ENCODE results near the gene IL22. TPM values are rescaled to one million over a fixed set of nuclear protein-coding genes. Genes with fewer than 3 reads are reported as not detected.

IL22 gene
- total RNA-seq, 1 experiment from 2014 or later = not detected

- no peaks in the 10 kb centered on the region for H3K9me3 Mint-ChIP-seq
- POLR2A ChIA-PET = no interaction called here
- no peaks in the 10 kb centered on the region for H3K27me3 Mint-ChIP-seq (ENCODE audit: low read depth)
- DNase-seq (ENCODE audit: low spot score) (no peak), ATAC-seq (no peak)
- CTCF ChIA-PET = no interaction called here
- H3K4me3 Mint-ChIP-seq = no peak overlapping the region
- H3K36me3 Mint-ChIP-seq = no peaks in the 10 kb centered on the region
- peaks cover 7% of the 10 kb centered on the region for H3K4me1 Mint-ChIP-seq
- no peak overlapping the region for H3K27ac Mint-ChIP-seq
- TF ChIP-seq, protein P1, sequence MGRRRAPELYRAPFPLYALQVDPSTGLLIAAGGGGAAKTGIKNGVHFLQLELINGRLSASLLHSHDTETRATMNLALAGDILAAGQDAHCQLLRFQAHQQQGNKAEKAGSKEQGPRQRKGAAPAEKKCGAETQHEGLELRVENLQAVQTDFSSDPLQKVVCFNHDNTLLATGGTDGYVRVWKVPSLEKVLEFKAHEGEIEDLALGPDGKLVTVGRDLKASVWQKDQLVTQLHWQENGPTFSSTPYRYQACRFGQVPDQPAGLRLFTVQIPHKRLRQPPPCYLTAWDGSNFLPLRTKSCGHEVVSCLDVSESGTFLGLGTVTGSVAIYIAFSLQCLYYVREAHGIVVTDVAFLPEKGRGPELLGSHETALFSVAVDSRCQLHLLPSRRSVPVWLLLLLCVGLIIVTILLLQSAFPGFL (CRISPR knock-in tag; IDR thresholded peaks at IDR 0.05; ENCODE audit: borderline replicate concordance) = no peak
- TF ChIP-seq SOX15 (CRISPR knock-in tag; IDR thresholded peaks at IDR 0.05) (no peak), MYBL2 (CRISPR knock-in tag; IDR thresholded peaks at IDR 0.05) (no peak), NFATC4 (CRISPR knock-in tag; IDR thresholded peaks at IDR 0.05) (no peak), CREB1 (CRISPR knock-in tag; IDR thresholded peaks at IDR 0.05) (no peak), ZNF396 (CRISPR knock-in tag; IDR thresholded peaks at IDR 0.05; ENCODE audit: borderline replicate concordance) (no peak), SP1 (CRISPR knock-in tag; conservative IDR thresholded peaks at IDR 0.05) (no peak)
- TF ChIP-seq, protein P2, sequence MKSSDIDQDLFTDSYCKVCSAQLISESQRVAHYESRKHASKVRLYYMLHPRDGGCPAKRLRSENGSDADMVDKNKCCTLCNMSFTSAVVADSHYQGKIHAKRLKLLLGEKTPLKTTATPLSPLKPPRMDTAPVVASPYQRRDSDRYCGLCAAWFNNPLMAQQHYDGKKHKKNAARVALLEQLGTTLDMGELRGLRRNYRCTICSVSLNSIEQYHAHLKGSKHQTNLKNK (CRISPR knock-in tag; IDR thresholded peaks at IDR 0.05) = no peak
- TF ChIP-seq, protein P3, sequence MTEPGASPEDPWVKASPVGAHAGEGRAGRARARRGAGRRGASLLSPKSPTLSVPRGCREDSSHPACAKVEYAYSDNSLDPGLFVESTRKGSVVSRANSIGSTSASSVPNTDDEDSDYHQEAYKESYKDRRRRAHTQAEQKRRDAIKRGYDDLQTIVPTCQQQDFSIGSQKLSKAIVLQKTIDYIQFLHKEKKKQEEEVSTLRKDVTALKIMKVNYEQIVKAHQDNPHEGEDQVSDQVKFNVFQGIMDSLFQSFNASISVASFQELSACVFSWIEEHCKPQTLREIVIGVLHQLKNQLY (CRISPR knock-in tag; IDR thresholded peaks at IDR 0.05) = no peak
Measured at GRCh38 chr12:68285541-68285940, 32.1 kb upstream of the IL22 start.

- CTCF ChIA-PET = interaction anchor here (0.6 kb wide), 1 partner anchor 165 kb away, joined by 3 read pairs; no protein-coding TSS in a partner anchor
- ATAC-seq (no peak), DNase-seq (ENCODE audit: low spot score) (no peak)
- POLR2A ChIA-PET = no interaction called here
- no peaks in the 10 kb centered on the region for H3K27me3 Mint-ChIP-seq (ENCODE audit: low read depth)
- no peak overlapping the region for H3K4me3 Mint-ChIP-seq
- H3K9me3 Mint-ChIP-seq = no peaks in the 10 kb centered on the region
- no peak overlapping the region for H3K27ac Mint-ChIP-seq
- TF ChIP-seq, protein P4, sequence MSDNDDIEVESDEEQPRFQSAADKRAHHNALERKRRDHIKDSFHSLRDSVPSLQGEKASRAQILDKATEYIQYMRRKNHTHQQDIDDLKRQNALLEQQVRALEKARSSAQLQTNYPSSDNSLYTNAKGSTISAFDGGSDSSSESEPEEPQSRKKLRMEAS (CRISPR knock-in tag; IDR thresholded peaks at IDR 0.05) = no peak
- TF ChIP-seq, protein P5, sequence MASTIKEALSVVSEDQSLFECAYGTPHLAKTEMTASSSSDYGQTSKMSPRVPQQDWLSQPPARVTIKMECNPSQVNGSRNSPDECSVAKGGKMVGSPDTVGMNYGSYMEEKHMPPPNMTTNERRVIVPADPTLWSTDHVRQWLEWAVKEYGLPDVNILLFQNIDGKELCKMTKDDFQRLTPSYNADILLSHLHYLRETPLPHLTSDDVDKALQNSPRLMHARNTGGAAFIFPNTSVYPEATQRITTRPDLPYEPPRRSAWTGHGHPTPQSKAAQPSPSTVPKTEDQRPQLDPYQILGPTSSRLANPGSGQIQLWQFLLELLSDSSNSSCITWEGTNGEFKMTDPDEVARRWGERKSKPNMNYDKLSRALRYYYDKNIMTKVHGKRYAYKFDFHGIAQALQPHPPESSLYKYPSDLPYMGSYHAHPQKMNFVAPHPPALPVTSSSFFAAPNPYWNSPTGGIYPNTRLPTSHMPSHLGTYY (CRISPR knock-in tag; IDR thresholded peaks at IDR 0.05) = no peak
- TF ChIP-seq SMAD3 (CRISPR knock-in tag; IDR thresholded peaks at IDR 0.05; ENCODE audit: borderline replicate concordance) (no peak), NR1H2 (CRISPR knock-in tag; IDR thresholded peaks at IDR 0.05) (no peak), JAZF1 (CRISPR knock-in tag; IDR thresholded peaks at IDR 0.05) (no peak), ZNF219 (CRISPR knock-in tag; IDR thresholded peaks at IDR 0.05; ENCODE audit: borderline replicate concordance) (no peak), NFYB (CRISPR knock-in tag; conservative IDR thresholded peaks at IDR 0.05; ENCODE audit: low read depth) (no peak), ZNF396 (CRISPR knock-in tag; IDR thresholded peaks at IDR 0.05; ENCODE audit: borderline replicate concordance) (no peak), IRF2 (CRISPR knock-in tag; IDR thresholded peaks at IDR 0.05; ENCODE audit: borderline replicate concordance, low read depth) (no peak), ZNF138 (CRISPR knock-in tag; conservative IDR thresholded peaks at IDR 0.05) (no peak), SMAD4 (CRISPR knock-in tag; IDR thresholded peaks at IDR 0.05) (no peak), FOXK1 (CRISPR knock-in tag; IDR thresholded peaks at IDR 0.05) (no peak)
- TF ChIP-seq, protein P6, sequence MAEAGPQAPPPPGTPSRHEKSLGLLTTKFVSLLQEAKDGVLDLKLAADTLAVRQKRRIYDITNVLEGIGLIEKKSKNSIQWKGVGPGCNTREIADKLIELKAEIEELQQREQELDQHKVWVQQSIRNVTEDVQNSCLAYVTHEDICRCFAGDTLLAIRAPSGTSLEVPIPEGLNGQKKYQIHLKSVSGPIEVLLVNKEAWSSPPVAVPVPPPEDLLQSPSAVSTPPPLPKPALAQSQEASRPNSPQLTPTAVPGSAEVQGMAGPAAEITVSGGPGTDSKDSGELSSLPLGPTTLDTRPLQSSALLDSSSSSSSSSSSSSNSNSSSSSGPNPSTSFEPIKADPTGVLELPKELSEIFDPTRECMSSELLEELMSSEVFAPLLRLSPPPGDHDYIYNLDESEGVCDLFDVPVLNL (CRISPR knock-in tag; IDR thresholded peaks at IDR 0.05; ENCODE audit: borderline replicate concordance, low read depth) = no peak
- TF ChIP-seq, protein P7, sequence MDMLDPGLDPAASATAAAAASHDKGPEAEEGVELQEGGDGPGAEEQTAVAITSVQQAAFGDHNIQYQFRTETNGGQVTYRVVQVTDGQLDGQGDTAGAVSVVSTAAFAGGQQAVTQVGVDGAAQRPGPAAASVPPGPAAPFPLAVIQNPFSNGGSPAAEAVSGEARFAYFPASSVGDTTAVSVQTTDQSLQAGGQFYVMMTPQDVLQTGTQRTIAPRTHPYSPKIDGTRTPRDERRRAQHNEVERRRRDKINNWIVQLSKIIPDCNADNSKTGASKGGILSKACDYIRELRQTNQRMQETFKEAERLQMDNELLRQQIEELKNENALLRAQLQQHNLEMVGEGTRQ (CRISPR knock-in tag; IDR thresholded peaks at IDR 0.05) = no peak
- TF ChIP-seq, protein P1 (CRISPR knock-in tag; IDR thresholded peaks at IDR 0.05; ENCODE audit: borderline replicate concordance) = no peak
- TF ChIP-seq, protein P3 (CRISPR knock-in tag; IDR thresholded peaks at IDR 0.05) = no peak
- peaks cover 13% of the 10 kb centered on the region for H3K4me1 Mint-ChIP-seq
- no peaks in the 10 kb centered on the region for H3K36me3 Mint-ChIP-seq
Measured at GRCh38 chr12:68281322-68282077, 28.1 kb upstream of the IL22 start.
